Tibial nerve (tissue), 3 donors: ENCODE data around the gene BRSK2.

Source experiments
- CTCF ChIP-seq, 5 experiments: fragments of 200-600 bp in 3 of 5; fragments of 450-650 bp in 2 of 5; sonication (generic) in 3 of 5; IDR thresholded peaks; one replicate each; pipeline ENCODE4 v1.5.1; 2016 to 2019; ENCODE audit warnings: antibody characterized with exemption in 5 of 5, mild to moderate bottlenecking in 3 of 5, moderate library complexity in 2 of 5
- POLR2A ChIP-seq, 2 donors: fragments of 450-650 bp; IDR thresholded peaks; one replicate each; pipeline ENCODE4 v1.6.1; 2017; ENCODE audit warnings: antibody characterized with exemption in 2 of 2, mild to moderate bottlenecking in 2 of 2, moderate library complexity in 2 of 2

GRCh38 chr11:1360835-1361357, 28.8 kb upstream of the BRSK2 start:
- TF ChIP-seq CTCF (IDR thresholded peaks at IDR 0.05): no peak
- no peak for TF ChIP-seq POLR2A (IDR thresholded peaks at IDR 0.05)
